Endothelial cell of umbilical vein (primary cell): ENCODE results near the gene NKD2. TPM values are rescaled to one million over a fixed set of nuclear protein-coding genes. Genes with fewer than 3 reads are reported as not detected.

Experiments
- BruUV-seq: library from RNA; stranded (reverse); fragments of 400-500 nt; replicated peaks from 2 replicates; lab custom pipeline; 2021; lab: Mats Ljungman, UMichigan
- CTCF ChIA-PET: fragments of 300-600, 350-600 bp; sonication (Branson Sonifier 250); formaldehyde crosslinking; loops from one replicate; lab custom pipeline; 2021; ENCODE audit warnings: antibody characterized with exemption, inconsistent platforms; lab: Charles Lee
- POLR2A ChIA-PET: fragments of 300-600, 350-600 bp; sonication (Branson Sonifier 250); formaldehyde crosslinking; loops from one replicate; lab custom pipeline; 2021; ENCODE audit warnings: antibody characterized with exemption, inconsistent platforms; lab: Charles Lee
- DNase-seq: peaks from one replicate; pipeline ENCODE4 v3.0.0-alpha.2; 2011; ENCODE audit warnings: low read depth, low spot score
- FAIRE-seq: peaks from 2 replicates; lab custom pipeline; 2011; peaks lifted over from hg19 to GRCh38; lab: Jason Lieb, UNC
- H2AFZ ChIP-seq: 2 replicates; pipeline ENCODE4 v1.6.0; 2012; ENCODE audit warnings: low read depth, low read length, control low read depth, inconsistent platforms
- H3K27ac ChIP-seq: 2 replicates; pipeline ENCODE4 v1.5.1; 2011; ENCODE audit warnings: low read depth, mild to moderate bottlenecking, control low read depth, low read length, moderate library complexity; ENCODE audit not compliant: insufficient read depth
- H3K27me3 ChIP-seq, 2 experiments: 2 replicates each; pipeline versions ENCODE4 v1.6.0 to v1.6.1; 2011; ENCODE audit warnings: low read length in 2 of 2, mixed read lengths in 1 of 2; ENCODE audit not compliant: control insufficient read depth in 2 of 2, insufficient read depth in 2 of 2
- H3K36me3 ChIP-seq, 2 experiments: 2 replicates in 1 of 2; 3 replicates in 1 of 2; pipeline ENCODE4 v1.5.1; 2011; ENCODE audit warnings: low read length in 2 of 2, mild to moderate bottlenecking in 1 of 2, moderate library complexity in 1 of 2; ENCODE audit not compliant: control insufficient read depth in 2 of 2, insufficient read depth in 2 of 2; ENCODE audit errors: extremely low read depth in 1 of 2
- H3K4me1 ChIP-seq: 3 replicates; pipeline ENCODE4 v1.5.1; 2011; ENCODE audit warnings: mild to moderate bottlenecking, low read length; ENCODE audit not compliant: control insufficient read depth, insufficient read depth; ENCODE audit errors: extremely low read depth
- H3K4me2 ChIP-seq: 2 replicates; pipeline ENCODE4 v1.6.1; 2011; ENCODE audit warnings: low read length, control low read depth, mixed read lengths; ENCODE audit not compliant: insufficient read depth
- H3K4me3 ChIP-seq, 3 experiments: fragments of 200-600 bp in 1 of 3; sonication (generic), shearing (Covaris generic) in 1 of 3; replicated peaks in 1 of 3; 2 replicates each; pipeline ENCODE4 v1.5.1; 2011 to 2016; ENCODE audit warnings: control low read depth in 3 of 3, low read length in 3 of 3, mild to moderate bottlenecking in 2 of 3, inconsistent platforms in 1 of 3, low read depth in 1 of 3, moderate library complexity in 1 of 3; ENCODE audit not compliant: insufficient read depth in 1 of 3
- H3K79me2 ChIP-seq: 2 replicates; pipeline ENCODE4 v1.6.0; 2012; ENCODE audit warnings: low read length, inconsistent platforms; ENCODE audit not compliant: control insufficient read depth, insufficient read depth
- H3K9ac ChIP-seq: replicated peaks from 2 replicates; pipeline ENCODE3; 2011; ENCODE audit warnings: low read length, control low read depth; ENCODE audit not compliant: insufficient read depth; ENCODE audit errors: extremely low read depth
- H3K9me1 ChIP-seq: replicated peaks from 3 replicates; pipeline ENCODE4 v1.6.0; 2011; ENCODE audit warnings: mild to moderate bottlenecking, low read length; ENCODE audit not compliant: control insufficient read depth, insufficient read depth; ENCODE audit errors: extremely low read depth
- H3K9me3 ChIP-seq: replicated peaks from 2 replicates; pipeline ENCODE4 v1.5.1; 2012; ENCODE audit warnings: low read length, inconsistent platforms; ENCODE audit not compliant: control insufficient read depth, insufficient read depth
- H4K20me1 ChIP-seq: replicated peaks from 2 replicates; pipeline ENCODE3; 2011; ENCODE audit warnings: mild to moderate bottlenecking, low read length; ENCODE audit not compliant: control insufficient read depth, insufficient read depth; ENCODE audit errors: extremely low read depth
- CTCF ChIP-seq, 2 donors: IDR thresholded peaks; 1 replicate in 1 of 2; 2 replicates in 1 of 2; pipeline ENCODE4 v1.5.1; 2011; ENCODE audit warnings: low read length in 2 of 2, mild to moderate bottlenecking in 2 of 2, moderate library complexity in 2 of 2, control low read depth in 1 of 2, inconsistent platforms in 1 of 2, low read depth in 1 of 2; ENCODE audit not compliant: insufficient read depth in 1 of 2; ENCODE audit errors: extremely low read depth in 1 of 2
- EZH2 ChIP-seq: IDR thresholded peaks from 2 replicates; pipeline ENCODE4 v1.6.1; 2012; ENCODE audit warnings: borderline replicate concordance, low read depth, mild to moderate bottlenecking, moderate library complexity, low read length, inconsistent platforms; ENCODE audit not compliant: severe bottlenecking
- FOS ChIP-seq: IDR thresholded peaks from 2 replicates; pipeline ENCODE4 v1.6.1; 2011; ENCODE audit warnings: mild to moderate bottlenecking, low read length, moderate library complexity, borderline replicate concordance; ENCODE audit not compliant: insufficient read depth
- GATA2 ChIP-seq: IDR thresholded peaks from 2 replicates; pipeline ENCODE4 v1.7.0; 2011; ENCODE audit warnings: low read depth, mild to moderate bottlenecking, moderate library complexity, mixed read lengths, low read length; ENCODE audit not compliant: insufficient read length, insufficient read depth
- JUN ChIP-seq: IDR thresholded peaks from 2 replicates; pipeline ENCODE4 v1.6.1; 2011; ENCODE audit warnings: borderline replicate concordance, low read depth; ENCODE audit not compliant: insufficient read length, insufficient read depth
- MAX ChIP-seq: IDR thresholded peaks from 2 replicates; pipeline ENCODE4 v1.6.1; 2011; ENCODE audit not compliant: insufficient read depth, insufficient read length
- MYC ChIP-seq: IDR thresholded peaks from one replicate; pipeline ENCODE4 v1.6.1; 2011; ENCODE audit warnings: mild to moderate bottlenecking, low read depth, low read length
- POLR2A ChIP-seq: IDR thresholded peaks from 2 replicates; pipeline ENCODE4 v1.6.1; 2012; ENCODE audit warnings: low read depth, mild to moderate bottlenecking, control low read depth, low read length
- POLR2AphosphoS5 ChIP-seq: IDR thresholded peaks from 2 replicates; pipeline ENCODE4 v1.6.1; 2012; ENCODE audit warnings: low read depth, mild to moderate bottlenecking, control low read depth, low read length, moderate library complexity; ENCODE audit not compliant: insufficient read depth
- dilution Hi-C: fragments of 300-500 bp; cut with MboI; formaldehyde crosslinking; loops from one replicate; pipeline ENCODE4 v1.15.0; 2019; ENCODE audit warnings: low sequenced_read_pairs; ENCODE audit not compliant: extremely low pct_ligation_motif_present
- intact Hi-C: fragments of 100-400 bp; cut with micrococcal nuclease; formaldehyde crosslinking; loops from one replicate; pipeline ENCODE4 v1.10.0; 2022
- polyA plus RNA-seq, 4 experiments: library from polyadenylated mRNA; depleted of rRNA in 3 of 4; stranded (reverse) in 3 of 4; unstranded in 1 of 4; fragments of >200 nt; gene quantifications; 2 replicates each; pipeline versions ENCODE4 v1.2.1 to v1.2.3, GENCODE V29; 2011 to 2012; ENCODE audit warnings: missing spikeins in 1 of 4
- total RNA-seq: library from RNA; stranded (reverse); gene quantifications from 2 replicates; pipeline ENCODE4 v1.2.3, GENCODE V29; 2021

The NKD2 gene
- total and polyA plus RNA-seq, 2 donors (not counting 3 experiments of a cell fraction or from before 2014, with no cell fraction given), result 0.08 TPM; not detected in 1

DNA sequence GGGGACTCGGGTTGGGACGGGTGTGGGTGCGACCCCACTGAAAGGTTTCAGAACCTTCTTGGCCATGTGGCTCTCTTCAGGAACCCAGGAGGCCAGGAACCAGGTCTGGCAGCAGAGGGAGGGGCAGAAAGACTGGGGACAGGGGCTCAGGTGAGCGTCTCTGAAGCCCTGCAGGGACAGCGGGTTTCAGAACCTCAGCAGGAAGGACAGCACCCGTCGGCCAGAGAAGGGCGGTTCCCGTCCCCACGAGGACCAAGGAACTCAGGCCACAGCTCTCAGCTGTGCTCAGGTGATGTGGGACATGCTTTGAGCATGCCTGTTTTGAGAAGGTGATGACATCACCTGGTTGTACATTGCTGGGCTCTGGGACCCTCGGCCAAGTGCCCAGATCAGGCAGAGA is 77.5 kb downstream of the NKD2 start:
- Histone ChIP-seq H3K9ac (no peak overlapping the region), H3K9me3 (no peaks in the 10 kb centered on the region), H2AFZ (no peak overlapping the region), H3K4me1 (no peaks in the 10 kb centered on the region), H3K4me3 (no peak overlapping the region), H3K27ac (no peak overlapping the region), H3K79me2 (no peaks in the 10 kb centered on the region), H3K27me3 (no peaks in the 10 kb centered on the region), H3K36me3 (peaks cover 3 to 7% of the 10 kb centered on the region in 2 experiments), H3K9me1 (no peaks in the 10 kb centered on the region), H4K20me1 (no peaks in the 10 kb centered on the region), H3K4me2 (no peak overlapping the region)
- TF ChIP-seq FOS, result no peak
- TF ChIP-seq MYC, result no peak
- TF ChIP-seq POLR2AphosphoS5, result no peak
- no peak for TF ChIP-seq MAX
- TF ChIP-seq EZH2, result no peak
- no peak for TF ChIP-seq GATA2
- TF ChIP-seq JUN, result no peak
- no peak for TF ChIP-seq CTCF (IDR thresholded peaks at IDR 0.05; ENCODE audit: extremely low read depth in 1 of 2, insufficient read depth in 1 of 2, low read depth in 1 of 2, low read length in 2 of 2)
- TF ChIP-seq POLR2A, result no peak
- CTCF ChIA-PET, result no interaction called here
- FAIRE-seq (no peak), DNase-seq (no peak)
- intact Hi-C loops (no loop called here), dilution Hi-C loops (no loop called here)
- BruUV-seq, result no TSS peak
- POLR2A ChIA-PET, result no interaction called here
